Neural cell (in vitro differentiated cells): ENCODE results near the gene SOX30.
"Not testable (repeated sequence)": the region's sequence is repeated elsewhere in the genome, so short reads cannot be mapped to it uniquely, and the experiment has no call there.

ENCODE experiments used
- CTCF ChIP-seq: fragments of 450-650 bp; IDR thresholded peaks from 2 replicates; pipeline ENCODE4 v1.5.1; 2014; ENCODE audit warnings: antibody characterized with exemption, mild to moderate bottlenecking, moderate library complexity; ENCODE audit not compliant: poor library complexity, severe bottlenecking
- EP300 ChIP-seq: fragments of 450-650 bp; conservative IDR thresholded peaks from 2 replicates; pipeline ENCODE4 v1.6.1; 2014; ENCODE audit warnings: antibody characterized with exemption, mild to moderate bottlenecking, moderate library complexity; ENCODE audit not compliant: poor library complexity, severe bottlenecking
- EZH2 ChIP-seq: fragments of 200-600, 300-800 bp; shearing (Covaris generic), sonication (generic); IDR thresholded peaks from 2 replicates; pipeline ENCODE4 v1.6.1; 2014; ENCODE audit warnings: antibody characterized with exemption, low read length, borderline replicate concordance, mild to moderate bottlenecking; ENCODE audit not compliant: insufficient read depth, poor library complexity, severe bottlenecking
- MXI1 ChIP-seq: fragments of 450-650 bp; conservative IDR thresholded peaks from 2 replicates; pipeline ENCODE4 v1.6.1; 2014; ENCODE audit warnings: antibody characterized with exemption, mild to moderate bottlenecking; ENCODE audit not compliant: poor library complexity, severe bottlenecking
- POLR2AphosphoS5 ChIP-seq: IDR thresholded peaks from 2 replicates; pipeline ENCODE4 v1.6.1; 2012
- RAD21 ChIP-seq: fragments of 450-650 bp; conservative IDR thresholded peaks from 2 replicates; pipeline ENCODE4 v1.6.1; 2014; ENCODE audit warnings: antibody characterized with exemption, mild to moderate bottlenecking, moderate library complexity
- REST ChIP-seq: IDR thresholded peaks from 2 replicates; pipeline ENCODE4 v1.6.1; 2012; ENCODE audit warnings: borderline replicate concordance
- TAF1 ChIP-seq: IDR thresholded peaks from 2 replicates; pipeline ENCODE4 v1.6.1; 2012; ENCODE audit warnings: low read depth

DNA sequence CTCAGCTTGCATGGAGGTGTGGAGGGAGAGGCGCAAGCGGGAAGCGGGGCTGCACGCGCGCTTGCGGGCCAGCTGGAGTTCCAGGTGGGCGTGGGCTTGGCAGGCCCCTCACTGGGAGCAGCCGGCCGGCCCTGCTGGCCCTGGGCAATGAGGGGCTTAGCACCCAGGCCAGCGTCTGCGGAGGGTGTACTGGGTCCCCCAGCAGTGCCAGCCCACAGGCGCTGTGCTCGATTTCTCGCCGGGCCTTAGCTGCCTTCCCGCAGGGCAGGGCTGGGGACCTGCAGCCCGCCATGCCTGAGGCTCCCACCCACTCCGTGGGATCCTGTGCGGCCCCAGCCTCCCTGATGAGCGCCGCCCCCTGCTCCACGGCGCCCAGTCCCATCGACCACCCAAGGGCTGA lies 41.6 kb upstream of the SOX30 start:
- TF ChIP-seq CTCF, MXI1, POLR2AphosphoS5, REST, EP300, EZH2, RAD21, TAF1: not testable (repeated sequence)
